GM18870 (cell line): ENCODE measurements around the gene CLK2.
A peak's percentile ranks its signal among the peaks of the same experiment; 100 is the strongest.
"Not testable (repeated sequence)": the region's sequence is repeated elsewhere in the genome, so short reads cannot be mapped to it uniquely, and the experiment has no call there.

Experiments used
- ATAC-seq: cut with Tn5 transposase; IDR thresholded peaks from one replicate; pipeline ENCODE4 v1.9.1; 2021; ENCODE audit warnings: moderate library complexity; ENCODE audit not compliant: unreplicated experiment

Gene CLK2

DNA sequence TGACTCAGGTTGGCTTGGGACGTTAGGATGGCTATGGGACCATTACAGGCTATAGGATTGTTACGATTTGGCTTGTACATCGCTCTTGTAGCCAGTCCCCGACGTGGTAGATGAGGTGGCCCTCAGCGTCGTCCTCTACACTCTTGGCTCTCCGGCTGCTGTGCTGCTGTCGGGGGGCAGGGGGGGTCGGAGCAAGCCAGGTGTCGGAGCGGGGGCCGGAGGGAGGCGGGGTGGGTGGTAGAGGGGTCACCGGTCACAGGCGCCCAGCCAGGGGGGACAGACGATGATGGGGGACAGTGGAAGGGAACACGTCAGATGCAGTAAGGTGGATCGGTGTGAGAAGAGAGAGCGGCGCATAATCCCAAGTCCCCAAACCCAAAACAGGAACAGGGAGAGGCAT, 4.7 kb downstream of the CLK2 start:
- no peak for ATAC-seq

DNA sequence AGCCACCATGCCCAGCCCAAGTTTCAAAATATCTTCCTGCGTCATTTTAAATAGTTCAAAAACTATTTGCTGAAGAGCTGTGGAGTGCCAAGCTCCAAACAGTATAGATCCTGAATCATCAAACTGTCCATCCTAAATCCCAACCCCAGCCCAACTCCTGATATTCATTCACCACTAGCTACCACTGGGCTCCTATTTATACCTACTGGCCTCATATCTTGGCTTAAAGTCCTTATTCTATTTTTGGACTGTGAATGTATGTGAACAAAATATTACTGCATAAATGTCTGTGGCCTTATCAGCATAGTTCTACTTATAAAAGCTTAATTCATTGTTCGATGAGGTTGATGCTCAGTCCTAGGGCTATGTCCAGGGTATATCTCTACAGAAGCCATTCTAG, 5.9 kb downstream of the CLK2 start:
- no peak for ATAC-seq

DNA sequence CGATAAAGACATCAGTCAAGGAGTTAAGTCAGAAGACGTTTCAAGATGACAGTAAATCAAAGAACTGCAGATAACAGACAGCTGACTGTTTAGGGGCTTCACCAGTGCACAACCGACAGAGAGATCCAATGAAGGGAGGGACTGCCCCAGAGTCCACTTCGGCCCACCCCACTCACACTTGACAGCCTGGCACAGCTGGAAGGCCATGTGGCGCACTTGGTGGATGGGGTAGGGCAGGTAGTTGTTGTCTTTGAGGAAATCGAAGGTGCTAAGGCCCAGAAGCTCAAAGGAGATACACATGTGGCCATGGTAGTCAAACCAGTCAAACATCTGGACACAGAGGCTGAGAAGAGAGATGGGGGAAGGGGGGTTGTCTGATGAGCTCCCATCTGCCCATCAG, 6.8 kb downstream of the CLK2 start:
- no peak for ATAC-seq

DNA sequence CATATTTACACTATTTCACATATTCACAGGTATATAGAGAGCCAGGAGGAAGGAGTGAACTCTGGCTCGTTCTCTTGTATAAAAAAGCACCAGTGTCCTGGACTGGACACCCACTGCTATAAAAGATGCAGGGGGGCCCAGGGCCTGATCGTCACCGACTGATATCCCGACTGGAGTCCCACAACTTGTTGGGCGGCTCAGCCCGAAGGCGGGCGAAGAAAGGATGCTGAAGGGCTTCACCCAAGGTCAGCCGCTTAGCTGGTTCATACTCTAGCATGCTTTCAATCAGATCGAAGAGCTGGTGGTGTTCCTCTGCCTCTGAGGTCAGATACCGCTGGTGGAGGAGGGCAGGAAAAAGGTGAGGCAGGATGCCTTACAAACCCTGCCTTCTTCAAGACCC, 10.2 kb downstream of the CLK2 start:
- no peak for ATAC-seq

DNA sequence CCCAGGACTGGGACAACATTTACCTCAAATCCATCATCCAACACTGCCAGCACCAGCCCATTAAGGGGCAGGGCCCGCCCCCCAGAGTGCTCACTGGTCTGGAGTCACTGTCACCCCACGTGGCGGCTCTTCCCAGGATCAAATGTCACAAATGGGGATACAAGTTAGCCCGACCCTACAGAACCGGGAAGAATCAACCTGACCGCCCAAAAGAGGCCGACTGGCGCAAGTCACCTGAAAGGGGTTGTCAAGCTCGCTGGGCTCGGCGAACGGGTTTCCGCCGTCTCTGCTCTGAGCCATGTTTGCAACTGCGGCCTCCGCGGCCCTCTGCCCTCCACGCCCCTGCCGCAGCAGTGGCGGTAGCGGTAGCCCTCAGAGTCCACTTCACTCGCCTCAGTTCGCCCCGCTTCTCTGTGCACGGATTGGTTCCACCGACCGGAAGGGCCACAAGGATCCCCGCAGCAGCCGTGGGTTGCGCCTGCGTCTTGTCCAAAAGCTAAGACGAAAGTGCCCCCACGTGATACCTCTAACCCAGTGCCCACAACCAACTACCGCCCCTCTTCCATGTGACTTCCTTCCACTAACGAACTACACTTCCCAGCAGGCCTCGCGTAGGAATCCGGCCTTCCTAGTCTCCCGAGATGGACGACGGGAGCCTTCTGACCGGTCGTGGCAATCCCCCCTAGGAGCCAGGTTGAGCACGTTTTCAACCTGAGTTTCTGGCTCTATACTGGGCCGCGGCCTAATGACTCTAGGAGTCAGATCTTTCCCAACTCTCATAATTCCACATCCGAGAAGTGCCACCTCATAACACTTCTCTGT, 11.2 kb downstream of the CLK2 start, which contains the start of gene SCAMP3:
TSS of gene SCAMP3 (minus strand) at position 509 of the 822 bp plus-strand sequence. CDS start at position 300, 209 bp downstream.
- ATAC-seq = peak; percentile 86

DNA sequence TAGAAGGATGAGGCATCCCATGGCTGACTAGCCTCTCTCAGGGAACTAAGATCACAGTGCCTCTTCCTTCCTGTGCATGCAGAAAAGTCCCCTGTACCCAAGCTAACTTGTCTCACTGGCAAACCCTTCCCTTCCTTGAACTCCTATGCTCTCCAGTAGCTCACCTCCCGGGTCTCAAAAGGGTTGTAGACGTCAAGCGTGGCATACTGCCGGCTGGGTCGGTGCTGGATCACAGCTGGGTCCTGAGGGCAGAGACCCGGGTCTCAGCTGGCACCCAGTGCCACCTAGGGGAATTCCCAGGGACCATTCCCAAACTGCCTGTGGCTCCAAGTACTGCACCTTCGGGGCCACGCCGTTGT, 11.8 kb downstream of the CLK2 start:
- ATAC-seq = no peak

DNA sequence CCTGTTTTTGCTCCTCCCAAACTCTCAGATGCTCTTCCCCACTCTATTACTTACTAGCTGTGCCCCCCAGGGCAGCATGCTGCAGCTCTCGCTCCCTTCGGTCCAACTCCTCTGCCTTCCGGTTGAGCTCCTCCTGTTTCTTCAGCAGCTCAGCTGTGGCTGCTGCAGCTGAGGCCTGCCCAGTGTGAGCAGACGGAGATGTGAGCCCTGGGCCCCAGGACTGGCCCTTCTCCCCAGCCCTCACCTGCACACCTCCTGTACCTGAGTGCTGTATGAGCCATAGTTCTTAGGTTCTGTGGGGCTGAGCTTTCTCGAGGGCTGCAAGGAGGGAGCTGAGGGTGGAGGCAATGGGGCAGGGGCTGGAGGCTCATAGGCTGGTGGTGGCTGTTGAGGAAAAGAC, 13.0 kb downstream of the CLK2 start:
- no peak for ATAC-seq

DNA sequence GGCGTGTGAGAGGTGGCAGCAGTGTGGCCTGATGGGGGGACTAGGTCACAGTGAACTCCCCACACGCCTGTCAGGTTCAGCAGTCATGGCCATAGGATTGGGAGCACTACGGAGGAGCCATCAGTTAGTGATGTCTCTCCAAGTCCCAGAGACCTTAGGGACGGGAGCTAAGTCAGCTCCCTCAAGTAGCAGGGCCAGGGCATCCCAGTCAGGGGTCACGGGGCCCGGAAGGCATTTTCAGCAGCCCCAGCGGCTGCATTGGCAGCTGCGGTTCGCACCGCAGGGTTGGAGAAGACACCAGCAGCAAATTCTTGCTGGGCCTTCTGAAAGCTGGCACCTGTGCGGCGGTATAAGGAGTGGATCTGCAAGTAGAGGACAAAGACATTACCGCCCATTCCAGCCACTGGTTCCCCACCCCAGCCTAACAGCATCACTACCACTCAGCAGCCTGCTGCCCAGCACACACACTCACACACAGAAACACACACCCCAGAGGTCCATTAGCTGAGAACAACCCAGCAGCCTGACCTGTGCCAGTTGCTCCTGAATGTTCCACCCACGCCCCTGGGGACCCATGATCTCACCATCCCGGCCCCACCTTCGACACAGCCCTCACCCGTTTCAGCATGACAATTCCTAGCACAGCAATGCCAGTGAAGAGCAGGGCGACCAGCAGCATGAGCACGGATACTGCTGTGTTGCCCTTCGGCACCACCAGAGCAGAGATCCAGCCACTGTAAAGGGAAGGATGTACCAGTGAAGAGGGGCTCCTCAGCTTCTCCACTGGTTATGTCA, 17.0 kb downstream of the CLK2 start:
- ATAC-seq = no peak

DNA sequence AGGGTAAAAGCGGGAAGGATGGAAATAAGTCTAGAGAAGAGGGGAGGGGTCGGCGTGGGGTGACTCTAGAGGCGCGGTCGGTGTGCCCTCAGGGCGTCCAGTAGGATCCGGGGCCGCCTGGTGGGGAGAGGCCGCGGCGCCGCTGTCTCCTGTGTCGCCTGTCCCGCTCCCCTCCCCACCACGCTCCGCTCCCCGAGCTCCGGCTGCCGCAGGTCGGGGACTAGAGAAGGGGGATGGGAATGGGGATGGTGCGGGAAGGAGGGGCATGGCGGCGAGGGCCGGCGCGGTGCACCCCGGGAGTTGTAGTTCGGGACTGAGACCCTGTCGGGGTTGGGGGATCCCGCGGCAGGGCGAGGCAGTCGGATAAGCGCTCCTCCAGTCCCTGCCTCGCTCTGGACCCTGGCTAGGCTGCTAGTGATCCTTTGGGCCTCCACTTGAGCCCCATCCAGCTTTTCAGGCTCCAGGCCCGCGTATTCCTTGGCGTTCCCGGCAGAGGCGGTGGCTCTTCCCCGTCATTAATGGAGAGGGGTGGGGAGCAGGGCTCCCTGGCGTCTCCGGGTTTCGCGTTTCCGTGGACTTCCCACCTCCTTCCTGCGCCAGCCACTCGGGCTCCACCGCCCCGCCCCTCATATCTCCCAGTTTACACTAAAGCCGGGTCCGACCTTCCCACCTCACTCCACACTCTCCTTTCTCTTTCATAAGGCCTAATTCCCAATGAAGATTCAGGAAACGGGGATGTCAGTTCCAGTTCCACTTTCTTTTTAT, 17.9 kb downstream of the CLK2 start, which contains the start of gene ENTREP3:
TSS of gene ENTREP3 (minus strand) at position 241 of the 765 bp plus-strand sequence. CDS start 606 bp downstream, outside the sequence.
- ATAC-seq = no peak

DNA sequence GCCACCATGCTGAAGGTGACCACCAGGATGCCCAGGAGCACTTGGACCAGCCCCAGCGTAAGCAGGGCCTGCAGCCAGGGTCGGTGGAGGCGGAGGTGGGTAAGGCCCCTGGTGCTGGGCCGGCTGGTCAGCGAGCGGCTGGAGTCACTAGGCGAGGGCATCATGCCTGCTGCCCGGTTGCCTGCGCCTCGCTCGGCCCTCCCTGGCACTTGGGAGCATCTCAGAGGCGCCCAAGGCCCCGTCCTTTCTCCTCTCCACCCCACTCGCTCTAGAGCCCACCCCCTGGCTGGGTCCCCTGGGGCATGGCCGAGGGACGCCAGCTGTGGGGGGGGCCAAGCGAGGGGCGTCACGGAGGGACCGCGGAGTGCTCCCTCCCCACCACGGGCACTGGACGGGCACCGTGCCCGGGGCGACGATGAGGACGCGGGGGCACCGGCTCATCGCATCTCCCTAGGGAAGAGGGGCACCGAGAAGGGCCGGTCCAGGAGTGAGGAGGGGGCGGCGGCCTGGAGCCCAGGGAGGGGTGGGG, 18.5 kb downstream of the CLK2 start:
- no peak for ATAC-seq

DNA sequence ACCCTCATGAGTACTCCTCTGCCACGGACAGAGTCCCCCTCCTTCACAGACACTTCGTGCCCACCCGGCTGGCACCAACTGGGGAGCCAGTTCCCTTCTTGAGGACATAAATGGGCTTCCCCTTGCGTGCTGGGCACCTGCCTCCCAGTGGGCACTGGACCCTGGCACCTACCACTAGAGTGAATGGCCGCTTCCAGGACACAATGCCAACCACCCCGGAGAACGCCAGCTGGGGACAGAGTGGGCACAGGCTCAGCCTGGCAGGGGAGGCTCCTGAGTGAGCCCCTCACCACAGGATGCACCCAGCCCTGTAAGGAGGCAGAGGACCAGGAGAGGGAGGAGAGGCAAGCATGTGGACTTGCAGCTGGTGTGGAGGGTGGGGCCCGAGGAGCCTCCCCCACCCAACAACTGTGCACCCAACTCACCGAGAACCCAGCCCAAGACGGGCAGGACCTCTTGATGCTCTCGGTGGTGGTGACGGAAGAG, 19.0 kb downstream of the CLK2 start:
- no peak for ATAC-seq

DNA sequence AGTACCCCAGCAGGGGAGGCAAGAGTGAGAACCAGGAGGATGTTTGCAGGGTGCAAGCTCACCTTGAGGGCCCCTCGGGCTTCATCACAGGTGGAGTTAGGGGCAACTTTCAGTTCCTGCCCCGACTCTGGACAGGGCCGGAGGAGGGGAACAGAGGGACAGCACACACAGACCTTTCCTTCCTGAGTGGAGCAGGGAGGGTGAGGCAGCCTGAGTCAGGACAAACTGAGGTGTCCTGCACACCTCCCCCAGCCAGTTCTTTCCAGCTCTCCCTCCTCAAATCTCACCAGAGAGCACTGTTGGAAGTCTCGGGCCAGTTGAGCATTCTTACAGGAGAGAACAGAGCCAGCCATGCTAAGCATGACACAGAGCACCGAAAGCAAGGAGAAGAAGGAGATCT, 19.5 kb downstream of the CLK2 start:
- ATAC-seq = no peak

DNA sequence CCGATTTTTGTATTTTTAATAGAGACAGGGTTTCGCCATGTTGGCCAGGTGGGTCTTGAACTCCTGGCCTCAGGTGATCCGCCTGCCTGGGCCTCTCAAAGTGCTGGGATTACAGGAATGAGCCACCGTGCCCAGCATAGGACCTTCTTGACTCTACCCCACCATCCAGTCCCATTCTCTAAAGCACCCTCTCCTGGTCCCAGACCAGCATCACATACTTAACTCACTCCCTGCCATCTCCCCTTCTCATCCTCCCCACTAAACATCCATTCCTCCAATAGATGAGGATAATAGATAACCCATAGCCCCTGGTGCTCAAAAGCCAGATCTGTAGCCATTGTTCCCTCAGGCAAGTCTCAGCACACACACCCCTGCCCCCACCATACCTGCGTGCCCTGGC, 20.1 kb downstream of the CLK2 start:
- no peak for ATAC-seq

DNA sequence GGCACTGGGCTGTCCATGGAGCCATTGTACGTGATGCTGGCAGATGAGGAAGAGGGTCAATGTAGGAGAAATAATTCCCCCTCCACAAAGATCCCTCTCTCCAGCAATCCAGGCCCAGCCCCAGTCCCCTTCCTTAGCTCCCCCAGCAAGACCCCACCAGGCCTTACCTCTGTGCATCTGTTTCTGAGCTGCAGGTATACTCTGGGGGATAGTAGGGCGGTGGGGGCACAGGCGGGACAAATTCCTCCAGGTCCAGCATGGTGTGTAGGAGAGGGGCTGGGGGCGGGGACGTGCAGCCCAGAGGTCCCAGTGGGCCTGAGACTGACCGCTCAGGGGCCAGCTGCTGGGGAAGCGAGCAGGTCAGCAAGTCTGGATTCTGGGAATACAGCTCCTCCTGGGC, 21.7 kb downstream of the CLK2 start:
- ATAC-seq = no peak

DNA sequence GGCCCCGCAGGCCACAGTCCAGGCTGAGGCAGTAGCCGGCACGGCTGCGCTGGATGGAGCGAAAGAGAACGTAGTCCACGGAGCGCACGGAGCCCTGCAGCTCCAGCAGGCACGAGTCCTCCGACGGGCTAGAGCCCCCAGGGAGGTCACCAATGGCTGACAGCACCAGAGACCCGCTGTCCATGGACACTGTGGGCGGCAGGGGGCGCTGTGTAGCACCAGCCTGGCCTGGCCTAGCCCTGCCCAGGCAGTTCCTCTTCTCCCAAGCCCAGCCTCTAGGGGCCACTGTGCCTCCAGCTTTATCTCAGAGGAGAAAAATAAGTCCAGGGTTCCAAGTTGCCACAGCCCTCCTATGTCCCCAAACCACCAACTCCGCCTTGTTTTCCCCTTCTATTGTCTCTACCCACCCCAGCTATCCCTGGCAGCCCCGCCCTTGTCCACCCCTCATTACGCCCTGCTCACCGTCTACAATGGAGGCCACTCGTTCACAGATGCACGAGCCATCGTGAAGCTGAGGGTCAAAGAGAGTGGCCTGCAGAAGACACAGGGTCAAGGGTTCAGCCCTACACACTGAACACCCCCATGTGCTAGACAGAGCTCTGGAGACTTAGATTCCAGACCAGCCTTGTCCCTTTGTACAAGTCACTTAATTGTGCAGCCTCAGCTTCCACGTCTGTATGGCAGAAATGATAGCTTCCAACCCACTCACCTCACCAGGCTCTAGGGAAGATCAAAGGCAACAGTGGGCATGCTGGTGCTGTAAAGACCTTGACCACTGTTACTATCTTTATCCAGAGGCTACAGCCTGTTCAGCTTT, 22.5 kb downstream of the CLK2 start:
- ATAC-seq = peak; percentile 71

DNA sequence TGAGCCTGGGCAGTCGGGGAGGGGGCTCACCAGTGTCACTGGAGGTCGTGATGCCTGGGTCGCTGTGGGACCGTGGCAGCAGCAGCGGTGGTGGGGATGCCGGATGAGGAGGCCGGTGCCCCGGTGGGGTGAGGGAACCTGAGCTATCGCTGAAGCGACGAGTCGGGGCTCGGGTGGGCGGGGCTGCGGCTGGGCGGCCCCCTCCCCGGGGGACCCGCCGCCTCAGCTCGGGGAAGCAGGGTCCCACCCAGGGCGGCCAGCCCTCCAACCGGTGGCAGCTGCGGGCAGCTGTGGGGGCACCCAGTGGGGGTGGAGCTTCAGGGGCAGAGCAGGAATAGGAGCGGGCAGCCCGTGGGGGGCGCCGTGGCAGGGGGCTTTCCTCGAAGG, 23.1 kb downstream of the CLK2 start:
- ATAC-seq = peak; percentile 20

DNA sequence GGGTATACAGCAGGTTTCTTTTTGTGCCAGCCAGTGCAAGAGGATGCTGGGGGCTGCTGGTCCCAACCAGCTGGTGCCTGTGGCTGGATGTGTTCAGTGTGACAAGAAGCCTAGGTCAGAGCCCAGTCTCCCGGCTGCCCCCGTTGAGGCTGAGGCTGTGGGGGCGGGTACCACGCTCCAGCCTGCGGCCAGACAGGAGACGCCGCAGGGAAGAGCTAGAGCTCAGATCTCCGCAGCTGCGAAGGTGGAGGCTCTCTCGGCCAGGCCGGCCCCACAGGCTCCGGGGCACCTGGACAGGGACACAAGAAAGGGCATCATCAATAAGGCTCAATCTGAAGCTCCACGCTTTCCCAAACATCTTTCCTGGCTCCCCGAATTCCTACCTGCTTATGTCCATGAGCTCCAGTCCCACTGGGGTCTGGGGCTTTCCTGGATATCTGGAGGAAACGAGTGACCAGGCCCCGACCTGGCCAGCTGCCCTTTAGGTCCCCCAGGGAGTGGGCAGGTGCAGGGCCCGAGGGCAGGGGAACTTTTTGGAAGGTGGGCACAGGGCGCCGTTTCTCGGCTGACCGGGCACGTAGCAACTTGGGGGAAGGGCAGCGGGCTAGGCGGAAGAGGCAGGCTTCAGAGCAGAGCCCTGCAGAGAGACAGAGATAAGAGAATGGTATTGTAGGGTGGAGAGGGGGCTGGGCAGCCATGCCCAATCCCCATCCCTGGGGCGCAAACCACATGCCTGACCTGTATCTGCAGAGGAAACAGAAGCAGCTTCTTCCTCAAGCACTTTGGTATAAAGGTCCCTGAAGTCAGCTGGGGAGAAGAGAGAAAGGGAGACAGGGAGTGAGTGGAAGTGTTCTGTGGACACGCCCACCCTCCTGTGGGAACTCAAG, 25.4 kb downstream of the CLK2 start:
- ATAC-seq = no peak

DNA sequence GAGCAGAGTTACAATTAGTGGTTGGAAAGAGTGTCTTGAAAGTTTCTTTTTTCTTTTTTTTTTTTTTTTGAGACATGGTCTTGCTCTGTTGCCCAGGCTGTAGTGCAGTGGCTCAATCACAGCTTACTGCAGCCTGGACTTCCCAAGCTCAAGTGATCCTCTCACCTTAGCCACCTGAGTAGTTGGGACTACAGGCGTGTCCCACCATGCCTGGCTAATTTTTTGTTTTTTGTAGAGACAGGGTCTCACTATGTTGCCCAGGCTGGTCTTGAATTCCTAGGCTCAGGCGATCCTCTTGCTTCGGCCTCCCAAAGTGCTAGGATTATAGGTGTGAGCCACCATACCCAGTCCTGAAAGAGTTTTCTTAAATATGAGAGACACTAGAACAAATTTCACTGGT, 26.5 kb downstream of the CLK2 start:
- not testable (repeated sequence) for ATAC-seq

DNA sequence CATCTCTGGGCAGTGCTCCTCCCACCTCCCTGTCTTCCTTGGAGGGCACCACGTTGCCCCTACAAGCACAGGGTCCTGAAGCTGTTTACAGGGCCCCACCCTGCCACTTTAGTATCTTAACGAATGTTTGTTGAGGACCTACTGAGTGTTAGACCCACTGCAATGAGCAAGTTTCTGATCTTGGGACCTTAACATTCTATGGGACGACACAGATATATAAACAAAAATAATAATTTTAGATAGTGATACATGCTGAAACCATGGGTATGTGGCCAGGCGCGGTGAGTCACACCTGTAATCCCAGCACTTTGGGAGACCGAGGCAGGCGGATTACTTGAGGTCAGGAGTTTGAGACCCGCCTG, 28.2 kb downstream of the CLK2 start:
- ATAC-seq = no peak
